Heart left ventricle (tissue), 16 donors: Measurements from ENCODE around the gene PCDHGA6. TPM values are rescaled to one million over a fixed set of nuclear protein-coding genes. Genes with fewer than 3 reads are reported as not detected.

Experiments used
- ATAC-seq, 4 donors: fragments of 200-7000 bp; cut with Tn5 transposase; one replicate each; pipeline ENCODE4 v1.9.1; 2020 to 2022; ENCODE audit warnings: moderate library complexity in 4 of 4, mild to moderate bottlenecking in 3 of 4, moderate number of reproducible peaks in 1 of 4
- DNase-seq, 5 donors: peaks; one replicate each; pipeline ENCODE4 v3.0.0-alpha.2; 2020
- H3K27ac ChIP-seq, 12 donors: fragments of 200-600 bp; sonication (generic) in 4 of 12; one replicate each; pipeline versions ENCODE4 v1.5.0 to v1.8.0; 2016 to 2022; ENCODE audit warnings: mild to moderate bottlenecking in 2 of 12
- H3K27me3 ChIP-seq, 9 donors: fragments of 200-600 bp; sonication (generic) in 2 of 9; one replicate each; pipeline versions ENCODE4 v1.5.1 to v1.8.0; 2016 to 2022; ENCODE audit warnings: mild to moderate bottlenecking in 3 of 9
- H3K36me3 ChIP-seq, 9 donors: fragments of 200-600 bp; sonication (generic) in 2 of 9; one replicate each; pipeline versions ENCODE4 v1.5.0 to v1.8.0; 2018 to 2022; ENCODE audit warnings: mild to moderate bottlenecking in 2 of 9
- H3K4me1 ChIP-seq, 12 donors: fragments of 200-600 bp; sonication (generic) in 4 of 12; one replicate each; pipeline versions ENCODE4 v1.5.0 to v1.8.0; 2016 to 2022; ENCODE audit warnings: mild to moderate bottlenecking in 3 of 12
- H3K4me3 ChIP-seq, 12 donors: fragments of 200-600 bp; sonication (generic) in 4 of 12; one replicate each; pipeline versions ENCODE4 v1.5.0 to v1.8.0; 2017 to 2022; ENCODE audit warnings: mild to moderate bottlenecking in 9 of 12, moderate library complexity in 4 of 12
- H3K9me3 ChIP-seq, 12 donors: fragments of 200-600 bp; sonication (generic) in 4 of 12; one replicate each; pipeline versions ENCODE4 v1.5.0 to v1.8.0; 2016 to 2022; ENCODE audit warnings: mild to moderate bottlenecking in 1 of 12
- CTCF ChIP-seq, 12 donors: fragments of 200-600 bp; sonication (generic) in 4 of 12; IDR thresholded peaks; one replicate each; pipeline versions ENCODE4 v1.5.0 to v1.8.0; 2018 to 2022; ENCODE audit warnings: antibody characterized with exemption in 12 of 12, mild to moderate bottlenecking in 5 of 12
- POLR2A ChIP-seq, 2 donors: fragments of 450-650 bp; IDR thresholded peaks; one replicate each; pipeline ENCODE4 v1.6.1; 2017; ENCODE audit warnings: antibody characterized with exemption in 2 of 2, mild to moderate bottlenecking in 2 of 2, moderate library complexity in 2 of 2
- WGBS, 4 donors: extraction: QIAGEN DNeasy Blood & Tissue Kit in 2 of 4; methylation state at CpG; one replicate each; pipeline versions ENCODE4 v1.1.5 to v1.1.7; 2013 to 2018; 5-methylcytosine and 5-hydroxymethylcytosine counted together
- intact Hi-C, 10 donors: fragments of 100-400 bp; cut with DNase I; formaldehyde crosslinking; loops; one replicate each; pipeline versions ENCODE4 v1.11.1 to v1.14.2; 2022
- polyA plus RNA-seq, 2 donors: library from polyadenylated mRNA; stranded (reverse); fragments of 200-250 nt; gene quantifications; one replicate each; pipeline ENCODE4 v1.2.3, GENCODE V29; 2013
- total RNA-seq, 9 donors: library from RNA; depleted of rRNA in 2 of 9; stranded (reverse); fragments of >200 nt in 2 of 9; fragmentation: NEBNext Ultra II Directional in 3 of 9; extraction: Animal tissue kit (Norgen Biotek cat#: 25700) in 3 of 9; gene quantifications; one replicate each; pipeline versions ENCODE4 v1.1.0 to v1.2.4, GENCODE V29; 2016 to 2023
- donor health status: ischemic (EF 13 %, LVEDD 7.1; RV severe dilation, severe dysfunction).
- donor health status: healthy with polysubstance abuse.
- donor health status: DM: no; HTN: yes; CAD: no.
- donor health status: DM: no; HTN: no; CAD: no.
- donor health status: ischemic (EF 25% LVEDD 6.9; RV normal size, moderate dysfunction).
- donor health status: ischemic (EF 25% LVEDD 5.7; RV mildly dilated, moderate dysfunction).
- donor health status: healthy.
- donor health status: DM: yes; HTN: yes; CAD: no.
- donor health status: ischemic (EF 35%, LVEDD 5.7; RV mildly dilated, moderate dysfunction).
- donor health status: nonischemic (EF 11% LVEDD 7.7; RV severe dilation, severe dysfunction).
- donor health status: DM: yes; HTN: yes; CAD: no.
- donor health status: PGD.
- donor health status: ischemic (EF 29% LVEDD 5.4; RV normal size, mild dysfunction).
- donor health status: nonischemic (EF 23%, LVEDD 6.1; RV moderate dilation, normal function).

PCDHGA6 gene
- total and polyA plus RNA-seq, 11 donors, result 2.2 to 10.3 (median 7.4) TPM

DNA sequence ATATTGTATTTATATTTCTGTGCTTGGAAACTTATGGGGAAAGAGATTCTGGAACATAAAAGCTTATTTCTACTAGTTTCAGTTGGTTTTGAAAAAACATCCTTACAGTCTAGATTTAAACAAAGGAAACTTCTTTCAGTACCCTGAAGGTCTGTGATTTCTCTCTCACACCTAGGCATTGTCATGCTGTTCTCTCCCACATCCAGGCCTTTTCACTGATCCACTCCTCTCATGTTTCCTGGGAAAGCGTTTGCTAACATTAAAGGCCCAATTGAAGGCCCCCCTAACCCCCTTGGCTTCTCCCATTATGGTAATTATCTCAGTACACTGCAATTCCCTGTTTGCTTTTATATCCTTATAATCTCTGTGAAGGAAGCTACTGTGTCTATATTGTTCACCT, 30.9 kb upstream of the PCDHGA6 start:
- DNase-seq, result no peak
- TF ChIP-seq POLR2A (IDR thresholded peaks at IDR 0.05), result no peak
- TF ChIP-seq CTCF (IDR thresholded peaks at IDR 0.05), result no peak
- Histone ChIP-seq H3K27me3 (peaks cover 0 to 28% (median 0%) of the 10 kb centered on the region in 9 donors), H3K9me3 (peaks cover 0 to 97% (median 47%) of the 10 kb centered on the region in 12 donors), H3K4me1 (peaks cover 0 to 10% (median 0%) of the 10 kb centered on the region in 12 donors), H3K36me3 (peaks cover 0 to 4% (median 0%) of the 10 kb centered on the region in 9 donors), H3K4me3 (peak overlapping the region in 10 of 12 donors; percentile 21 to 61 (median 46)), H3K27ac (peak overlapping the region; percentile 55 to 82 (median 72))
- intact Hi-C loops, result loop anchor here in 3 of 10 donors (5.0 to 10.0 kb wide), 4 partner anchors 62 to 220 kb away; partner anchors contain the start of genes PCDHGA9 (in 1 of the 3) and PCDHGB6 (in 1 of the 3)
- 16 to 21% (median 17%) methylated on average over 1 of the region's 1 CpG for WGBS, 4 donors
- peak; percentile 50 to 69 (median 59) for ATAC-seq

DNA sequence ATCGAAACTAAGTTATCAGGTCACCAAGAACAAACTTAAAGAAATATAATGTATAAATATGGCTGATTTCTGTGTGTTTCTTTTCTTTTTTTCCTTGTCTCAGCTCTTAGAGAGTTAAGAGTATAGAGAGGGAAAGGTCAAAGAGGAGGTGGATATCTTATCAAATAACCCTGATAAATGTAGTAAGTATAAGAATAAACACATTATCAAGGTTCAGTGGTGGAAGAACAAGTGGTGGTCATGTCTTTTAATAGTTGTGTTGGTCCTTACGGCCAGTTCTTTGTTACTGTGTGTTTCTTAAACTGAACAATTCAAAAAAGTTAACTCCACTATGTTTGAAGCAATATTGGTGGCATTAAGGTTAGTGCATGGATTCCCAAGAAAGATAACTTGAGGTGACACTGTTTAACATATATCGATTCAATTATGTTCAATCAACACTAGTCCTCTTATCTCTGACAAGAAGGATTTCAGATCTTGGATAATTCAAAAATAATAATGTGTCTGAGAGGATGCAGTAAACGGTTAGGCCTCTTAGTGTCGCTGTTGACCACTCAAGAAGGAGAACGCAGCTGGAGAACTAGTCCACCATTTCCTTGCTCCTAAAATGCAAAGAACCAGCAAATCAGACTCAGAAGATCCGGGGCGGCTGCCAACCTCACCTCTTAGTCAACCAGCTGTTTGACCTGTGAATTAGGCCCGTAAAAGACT, 30.3 kb upstream of the PCDHGA6 start, which contains the start of gene PCDHGA3:
PCDHGA3 (plus strand) TSS at position 588 of the 711 bp plus-strand sequence. CDS start 205 bp downstream, outside the sequence.
- TF ChIP-seq CTCF (IDR thresholded peaks at IDR 0.05) (peak; percentile 34 to 61 (median 54)), POLR2A (IDR thresholded peaks at IDR 0.05) (no peak)
- H3K9me3 ChIP-seq, result peaks cover 0 to 97% (median 46%) of the 10 kb centered on the region in 12 donors
- 17 to 22% (median 19%) methylated on average over 9 of the region's 9 CpGs for WGBS, 4 donors
- H3K36me3 ChIP-seq, result peaks cover 0 to 7% (median 0%) of the 10 kb centered on the region in 9 donors
- H3K4me3 ChIP-seq, result peak within 1 kb of the TSS in 11 of 12 donors; percentile 32 to 64 (median 50)
- H3K27me3 ChIP-seq, result peaks cover 0 to 28% (median 0%) of the 10 kb centered on the region in 9 donors
- peaks cover 0 to 8% (median 0%) of the 10 kb centered on the region in 12 donors for H3K4me1 ChIP-seq
- ATAC-seq (peak; percentile 58 to 63 (median 62)), DNase-seq (peak in 2 of 5 donors; percentile 46 to 56)
- H3K27ac ChIP-seq, result peak within 1 kb of the TSS; percentile 57 to 82 (median 72)
- intact Hi-C loops, result loop anchor here in 3 of 10 donors (5.0 to 10.0 kb wide), 4 partner anchors 61 to 219 kb away; partner anchors contain the start of genes PCDHGA9 (in 1 of the 3) and PCDHGB6 (in 1 of the 3)

DNA sequence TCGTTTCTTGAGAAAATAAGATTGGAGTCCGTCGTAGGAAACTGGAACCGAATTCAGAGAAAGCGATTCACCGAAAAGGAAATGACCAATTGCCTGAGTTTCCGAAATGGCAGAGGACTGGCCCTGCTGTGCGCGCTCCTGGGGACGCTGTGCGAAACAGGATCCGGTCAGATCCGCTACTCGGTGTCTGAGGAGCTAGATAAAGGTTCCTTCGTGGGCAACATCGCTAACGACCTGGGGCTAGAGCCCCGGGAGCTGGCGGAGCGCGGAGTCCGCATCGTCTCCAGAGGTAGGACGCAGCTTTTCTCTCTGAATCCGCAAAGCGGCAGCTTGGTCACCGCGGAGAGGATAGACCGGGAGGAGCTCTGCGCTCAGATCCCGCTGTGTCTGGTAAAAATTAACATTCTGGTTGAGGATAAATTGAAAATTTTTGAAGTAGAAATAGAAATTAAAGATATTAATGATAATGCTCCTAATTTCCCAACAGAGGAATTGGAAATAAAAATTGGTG, 29.7 kb upstream of the PCDHGA6 start:
- H3K27ac ChIP-seq, result peak overlapping the region; percentile 55 to 82 (median 72)
- peak overlapping the region in 11 of 12 donors; percentile 32 to 64 (median 50) for H3K4me3 ChIP-seq
- intact Hi-C loops, result loop anchor here in 3 of 10 donors (5.0 to 10.0 kb wide), 4 partner anchors 61 to 218 kb away; partner anchors contain the start of genes PCDHGA9 (in 1 of the 3) and PCDHGB6 (in 1 of the 3)
- 18 to 22% (median 20%) methylated on average over 28 to 31 of the region's 31 CpGs for WGBS, 4 donors
- no peak for DNase-seq
- H3K9me3 ChIP-seq, result peaks cover 0 to 97% (median 43%) of the 10 kb centered on the region in 12 donors
- peaks cover 0 to 25% (median 0%) of the 10 kb centered on the region in 9 donors for H3K27me3 ChIP-seq
- H3K4me1 ChIP-seq, result peaks cover 0 to 8% (median 0%) of the 10 kb centered on the region in 12 donors
- H3K36me3 ChIP-seq, result peaks cover 0 to 7% (median 0%) of the 10 kb centered on the region in 9 donors
- TF ChIP-seq CTCF (IDR thresholded peaks at IDR 0.05) (no peak), POLR2A (IDR thresholded peaks at IDR 0.05) (no peak)
- ATAC-seq, result peak in 3 of 4 donors; percentile 13 to 46 (median 35)
